ENCODE measurements around the gene VEGFA.

DNA sequence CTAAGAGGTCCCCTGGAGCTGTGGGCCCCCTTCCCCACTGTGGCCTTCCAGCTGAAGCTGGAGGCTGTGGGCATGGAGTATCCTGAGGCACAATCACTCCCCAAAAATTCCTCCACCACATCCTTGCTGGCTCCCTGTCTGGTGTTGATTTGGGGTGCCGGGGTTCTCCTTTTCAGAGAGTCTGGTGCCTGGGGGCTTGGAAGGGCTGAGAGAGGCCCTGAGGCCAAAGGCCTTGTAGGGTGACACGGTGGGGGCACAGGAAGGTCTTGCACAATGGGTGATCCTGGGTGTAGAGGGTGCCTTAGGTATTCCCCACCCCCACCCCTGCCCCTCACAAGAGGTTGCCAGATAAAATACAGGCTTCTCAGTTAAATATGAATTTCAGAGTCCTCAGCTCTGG is 33.2 kb upstream of the VEGFA start:
- TF ChIP-seq CTCF (IDR thresholded peaks at IDR 0.05; ENCODE audit: poor library complexity) = no peak
- TF ChIP-seq EZH2 (IDR thresholded peaks at IDR 0.05; ENCODE audit: borderline replicate concordance) = no peak
- TF ChIP-seq EZH2phosphoT487 (IDR thresholded peaks at IDR 0.05; ENCODE audit: low read depth, severe bottlenecking, unreplicated experiment) = no peak

Measured in hepatocyte (in vitro differentiated cells).